ENCODE data around the gene INF2.

- TF ChIP-seq TCF12 (IDR thresholded peaks at IDR 0.05; ENCODE audit: low read depth) = no peak
- no peak for TF ChIP-seq CREB1 (IDR thresholded peaks at IDR 0.05; ENCODE audit: low read depth)
- no peak for TF ChIP-seq MAX (IDR thresholded peaks at IDR 0.05)
- TF ChIP-seq REST (IDR thresholded peaks at IDR 0.05; ENCODE audit: low read depth) = no peak
- TF ChIP-seq CEBPB (IDR thresholded peaks at IDR 0.05) = no peak
- no peak for TF ChIP-seq YY1 (IDR thresholded peaks at IDR 0.05; ENCODE audit: low read depth)
- TF ChIP-seq EP300 (IDR thresholded peaks at IDR 0.05; ENCODE audit: borderline replicate concordance) = no peak
- no peak for TF ChIP-seq USF1 (IDR thresholded peaks at IDR 0.05)
- no peak for TF ChIP-seq NFIC (IDR thresholded peaks at IDR 0.05)
- TF ChIP-seq FOXM1 (IDR thresholded peaks at IDR 0.05; ENCODE audit: borderline replicate concordance, low read depth) = no peak
- TF ChIP-seq RAD21 (IDR thresholded peaks at IDR 0.05; ENCODE audit: low read depth) = no peak
- no peak for TF ChIP-seq ZBTB7A (IDR thresholded peaks at IDR 0.05; ENCODE audit: low read depth)
Observed at GRCh38 chr14:104719343-104719742, 29.9 kb downstream of the INF2 start.

All from Ishikawa (cell line).